ENCODE measurements around the gene CBFA2T3.

CBFA2T3 gene

DNA sequence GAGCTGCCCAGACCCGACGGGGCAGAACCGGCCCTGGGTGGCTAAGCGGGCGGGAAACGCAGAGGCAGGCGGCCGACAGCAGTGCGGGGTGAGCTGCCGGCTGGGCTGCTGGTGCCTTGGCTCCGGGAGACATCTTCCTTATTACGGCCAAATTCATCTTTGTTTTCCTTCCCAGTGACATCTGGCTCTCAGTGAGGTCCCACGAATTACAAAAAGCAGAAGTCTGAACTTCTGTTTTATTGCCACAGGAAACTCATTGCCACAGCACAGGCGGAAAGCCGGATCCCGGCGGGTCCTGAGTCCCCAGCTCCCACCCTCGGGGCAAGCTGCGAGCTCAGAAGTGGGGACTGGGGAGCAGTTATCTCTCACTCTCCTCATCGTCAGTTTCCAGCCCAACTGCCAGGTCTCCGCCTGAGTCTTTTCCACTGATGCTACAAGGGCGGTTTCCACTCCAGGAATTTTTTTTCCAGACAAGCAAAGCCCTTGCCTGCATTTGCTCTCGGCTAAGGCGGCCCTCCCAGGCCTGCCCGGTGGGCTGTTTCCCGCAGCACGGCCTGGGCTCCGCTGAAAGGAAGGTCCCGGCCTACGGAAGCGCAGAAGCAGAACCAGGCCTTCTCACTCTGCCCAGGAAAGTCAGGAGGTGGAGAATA, 40.3 kb downstream of the CBFA2T3 start:
- Histone ChIP-seq H3K4me3 (peak overlapping the region; percentile 40 to 72 (median 66)), H3K27me3 (peaks cover 28 to 35% (median 34%) of the 10 kb centered on the region in 11 experiments)

GRCh38 chr16:88936008-88936555, 40.9 kb downstream of the CBFA2T3 start:
- peak overlapping the region; percentile 55 to 98 (median 96); a peak in 21 of 22 replicates for H3K27ac ChIP-seq
- no peak for TF ChIP-seq Cebpa-rat (IDR thresholded peaks at IDR 0.05)
- peak overlapping the region; percentile 40 to 72 (median 66) for H3K4me3 ChIP-seq
- H3K36me3 ChIP-seq: peaks cover 0 to 11% (median 0%) of the 10 kb centered on the region in 11 experiments; a peak in 2 of 22 replicates
- peak overlapping the region; percentile 72 to 92 (median 88) for H3K9ac ChIP-seq
- H3K27me3 ChIP-seq: peaks cover 27 to 32% (median 31%) of the 10 kb centered on the region in 11 experiments
- peak overlapping the region; percentile 92 to 100 (median 98) for H3K4me2 ChIP-seq
- peaks cover 36 to 95% (median 46%) of the 10 kb centered on the region in 11 experiments; a peak in 20 of 22 replicates for H4K20me1 ChIP-seq
- no peaks in the 10 kb centered on the region for H3K9me3 ChIP-seq (replicated peaks in 1 of 11)
- H3K4me1 ChIP-seq: peaks cover 60 to 84% (median 79%) of the 10 kb centered on the region in 10 experiments

More for the DNA sequence above, 40.3 kb downstream of the CBFA2T3 start:
- peak overlapping the region; percentile 92 to 100 (median 98) for H3K4me2 ChIP-seq
- TF ChIP-seq Cebpa-rat (IDR thresholded peaks at IDR 0.05): peak in 8 of 11 experiments; percentile 61 to 91 (median 78); a peak in 16 of 22 replicates
- H3K4me1 ChIP-seq: peaks cover 60 to 84% (median 78%) of the 10 kb centered on the region in 10 experiments
- H3K9me3 ChIP-seq (replicated peaks in 1 of 11): no peaks in the 10 kb centered on the region
- peak overlapping the region; percentile 72 to 92 (median 88) for H3K9ac ChIP-seq
- peak overlapping the region; percentile 67 to 98 (median 96); a peak in 21 of 22 replicates for H3K27ac ChIP-seq
- H3K36me3 ChIP-seq: peaks cover 0 to 7% (median 0%) of the 10 kb centered on the region in 11 experiments; a peak in 2 of 22 replicates
- peaks cover 30 to 91% (median 40%) of the 10 kb centered on the region in 11 experiments; a peak in 20 of 22 replicates for H4K20me1 ChIP-seq

- peaks cover 7 to 13% (median 12%) of the 10 kb centered on the region in 11 experiments; a peak in 20 of 22 replicates for H3K27me3 ChIP-seq
Observed at GRCh38 chr16:88934066-88934667, 42.8 kb downstream of the CBFA2T3 start.

GRCh38 chr16:88932929-88933328, 44.1 kb downstream of the CBFA2T3 start:
- Histone ChIP-seq H3K27ac (no peak overlapping the region), H3K4me3 (no peak overlapping the region), H3K4me1 (peaks cover 33 to 64% (median 57%) of the 10 kb centered on the region in 10 experiments), H3K27me3 (peaks cover 0 to under 1% (median 0%) of the 10 kb centered on the region in 11 experiments; a peak in 1 of 22 replicates), H3K36me3 (peaks cover 0 to 11% (median 0%) of the 10 kb centered on the region in 11 experiments; a peak in 1 of 22 replicates), H3K4me2 (peak overlapping the region in 8 of 11 experiments; percentile 5 to 61 (median 32); a peak in 7 of 22 replicates), H3K9me3 (replicated peaks in 1 of 11) (peaks cover 0 to 6% (median 0%) of the 10 kb centered on the region in 11 experiments; a peak in 1 of 22 replicates), H4K20me1 (peaks cover 23 to 92% (median 42%) of the 10 kb centered on the region in 11 experiments; a peak in 21 of 22 replicates), H3K9ac (no peak overlapping the region)
- no peak for TF ChIP-seq Cebpa-rat (IDR thresholded peaks at IDR 0.05)

More at GRCh38 chr16:88934066-88934667, 42.8 kb downstream of the CBFA2T3 start:
- H3K9me3 ChIP-seq (replicated peaks in 1 of 11): peaks cover 0 to 6% (median 0%) of the 10 kb centered on the region in 11 experiments; a peak in 1 of 22 replicates
- peak overlapping the region in 9 of 11 experiments; percentile 12 to 59 (median 35); a peak in 9 of 22 replicates for H3K4me2 ChIP-seq
- peaks cover 46 to 66% (median 62%) of the 10 kb centered on the region in 10 experiments for H3K4me1 ChIP-seq
- no peak for TF ChIP-seq Cebpa-rat (IDR thresholded peaks at IDR 0.05)
- no peak overlapping the region; a peak in 2 of 22 replicates for H3K9ac ChIP-seq
- H3K4me3 ChIP-seq: no peak overlapping the region
- H4K20me1 ChIP-seq: peaks cover 22 to 92% (median 40%) of the 10 kb centered on the region in 11 experiments; a peak in 20 of 22 replicates
- H3K27ac ChIP-seq: peak overlapping the region in 4 of 11 experiments; percentile 4 to 58 (median 24); a peak in 6 of 22 replicates
- H3K36me3 ChIP-seq: peaks cover 0 to 11% (median 0%) of the 10 kb centered on the region in 11 experiments; a peak in 2 of 22 replicates

- peak overlapping the region in 8 of 11 experiments; percentile 5 to 61 (median 36); a peak in 12 of 22 replicates for H3K4me2 ChIP-seq
- H3K4me1 ChIP-seq: peaks cover 30 to 64% (median 57%) of the 10 kb centered on the region in 10 experiments
- no peak overlapping the region for H3K9ac ChIP-seq
- no peak overlapping the region for H3K4me3 ChIP-seq
- peaks cover 0 to 11% (median 0%) of the 10 kb centered on the region in 11 experiments; a peak in 2 of 22 replicates for H3K36me3 ChIP-seq
- no peak overlapping the region for H3K27ac ChIP-seq
- H3K9me3 ChIP-seq (replicated peaks in 1 of 11): peaks cover 0 to 6% (median 0%) of the 10 kb centered on the region in 11 experiments; a peak in 1 of 22 replicates
- no peak for TF ChIP-seq Cebpa-rat (IDR thresholded peaks at IDR 0.05)
- peaks cover 33 to 92% (median 52%) of the 10 kb centered on the region in 11 experiments for H4K20me1 ChIP-seq
- H3K27me3 ChIP-seq: peaks cover 0 to under 1% (median 0%) of the 10 kb centered on the region in 11 experiments; a peak in 1 of 22 replicates
Observed at GRCh38 chr16:88931936-88932335, 45.1 kb downstream of the CBFA2T3 start.

GRCh38 chr16:88931373-88931900, 45.6 kb downstream of the CBFA2T3 start:
- H4K20me1 ChIP-seq: peaks cover 38 to 93% (median 57%) of the 10 kb centered on the region in 11 experiments
- no peak for TF ChIP-seq Cebpa-rat (IDR thresholded peaks at IDR 0.05)
- no peak overlapping the region for H3K9ac ChIP-seq
- peaks cover 0 to 6% (median 0%) of the 10 kb centered on the region in 11 experiments; a peak in 1 of 22 replicates for H3K9me3 ChIP-seq (replicated peaks in 1 of 11)
- H3K36me3 ChIP-seq: peaks cover 0 to 11% (median 0%) of the 10 kb centered on the region in 11 experiments; a peak in 2 of 22 replicates
- H3K4me1 ChIP-seq: peaks cover 32 to 64% (median 59%) of the 10 kb centered on the region in 10 experiments
- H3K4me3 ChIP-seq: no peak overlapping the region
- H3K27ac ChIP-seq: peak overlapping the region in 1 of 11 experiments; percentile 36; a peak in 1 of 22 replicates
- H3K27me3 ChIP-seq: peaks cover 0 to 6% (median 0%) of the 10 kb centered on the region in 11 experiments; a peak in 4 of 22 replicates
- H3K4me2 ChIP-seq: peak overlapping the region in 1 of 11 experiments; percentile 32; a peak in 1 of 22 replicates

GRCh38 chr16:88930716-88931115, 46.3 kb downstream of the CBFA2T3 start:
- H3K4me1 ChIP-seq: peaks cover 32 to 64% (median 59%) of the 10 kb centered on the region in 10 experiments
- no peak overlapping the region for H3K9ac ChIP-seq
- H3K27me3 ChIP-seq: peaks cover 0 to 13% (median 0%) of the 10 kb centered on the region in 11 experiments; a peak in 4 of 22 replicates
- no peak overlapping the region for H3K4me3 ChIP-seq
- H3K27ac ChIP-seq: peak overlapping the region in 1 of 11 experiments; percentile 36; a peak in 1 of 22 replicates
- peak overlapping the region in 1 of 11 experiments; percentile 12; a peak in 1 of 22 replicates for H3K4me2 ChIP-seq
- H4K20me1 ChIP-seq: peaks cover 45 to 93% (median 64%) of the 10 kb centered on the region in 11 experiments
- H3K9me3 ChIP-seq (replicated peaks in 1 of 11): peaks cover 0 to 6% (median 0%) of the 10 kb centered on the region in 11 experiments; a peak in 1 of 22 replicates
- no peak for TF ChIP-seq Cebpa-rat (IDR thresholded peaks at IDR 0.05)
- H3K36me3 ChIP-seq: peaks cover 0 to 11% (median 0%) of the 10 kb centered on the region in 11 experiments; a peak in 2 of 22 replicates

Data from BLaER1 treated with 17β-estradiol and CSF1 and Interleukin-3, amounts not matched to agents 10 nM and 100 nM (cell line).